Heart right ventricle (tissue), 16 donors: Measurements from ENCODE around the gene KIR3DL3. TPM values are rescaled to one million over a fixed set of nuclear protein-coding genes. Genes with fewer than 3 reads are reported as not detected.
A peak's percentile ranks its signal among the peaks of the same experiment; 100 is the strongest.
"Not testable (repeated sequence)": the region's sequence is repeated elsewhere in the genome, so short reads cannot be mapped to it uniquely, and the experiment has no call there.

ENCODE experiments used
- ATAC-seq, 8 donors: fragments of 200-7000 bp; cut with Tn5 transposase; one replicate each; pipeline ENCODE4 v1.9.1; 2020; ENCODE audit warnings: mild to moderate bottlenecking in 8 of 8, moderate library complexity in 8 of 8, moderate number of reproducible peaks in 1 of 8
- DNase-seq, 2 donors: peaks; one replicate each; pipeline ENCODE4 v3.0.0-alpha.2; 2020
- H3K27ac ChIP-seq, 10 donors: fragments of 200-600 bp; sonication (generic) in 2 of 10; one replicate each; pipeline versions ENCODE4 v1.5.0 to v1.8.0; 2020 to 2022; ENCODE audit warnings: mild to moderate bottlenecking in 3 of 10
- H3K27me3 ChIP-seq, 7 donors: fragments of 200-600 bp; one replicate each; pipeline ENCODE4 v1.8.0; 2021 to 2022; ENCODE audit warnings: mild to moderate bottlenecking in 2 of 7
- H3K36me3 ChIP-seq, 9 donors: fragments of 200-600 bp; sonication (generic) in 1 of 9; one replicate each; pipeline versions ENCODE4 v1.5.0 to v1.8.0; 2020 to 2022; ENCODE audit warnings: mild to moderate bottlenecking in 2 of 9
- H3K4me1 ChIP-seq, 9 donors: fragments of 200-600 bp; sonication (generic) in 1 of 9; one replicate each; pipeline versions ENCODE4 v1.5.0 to v1.8.0; 2020 to 2022; ENCODE audit warnings: mild to moderate bottlenecking in 4 of 9
- H3K4me3 ChIP-seq, 10 donors: fragments of 200-600 bp; sonication (generic) in 2 of 10; one replicate each; pipeline versions ENCODE4 v1.5.0 to v1.8.0; 2020 to 2022; ENCODE audit warnings: mild to moderate bottlenecking in 7 of 10, moderate library complexity in 2 of 10
- H3K9me3 ChIP-seq, 11 donors: fragments of 200-600 bp in 10 of 11; sonication (generic) in 2 of 11; one replicate each; pipeline versions ENCODE4 v1.5.0 to v1.8.0; 2013 to 2022; ENCODE audit warnings: mild to moderate bottlenecking in 2 of 11, control low read depth in 1 of 11, moderate library complexity in 1 of 11
- WGBS, 2 donors: extraction: QIAGEN DNeasy Blood & Tissue Kit; methylation state at CpG; one replicate each; pipeline ENCODE4 v1.1.7; 2013; ENCODE audit warnings: inconsistent platforms in 1 of 2; 5-methylcytosine and 5-hydroxymethylcytosine counted together
- intact Hi-C, 10 donors: fragments of 100-400 bp; cut with DNase I; formaldehyde crosslinking; loops; one replicate each; pipeline versions ENCODE4 v1.11.1 to v1.14.2; 2022
- long read RNA-seq, 3 donors: library from polyadenylated mRNA; unstranded; transcript quantifications; one replicate each; pipeline ENCODE4 v2.0.0, GENCODE V29; 2020 to 2021
- polyA plus RNA-seq, 2 donors: library from polyadenylated mRNA; stranded (reverse); fragments of 200-250 nt; gene quantifications; one replicate each; pipeline ENCODE4 v1.2.3, GENCODE V29; 2013
- total RNA-seq, 10 donors: library from RNA; stranded (reverse); fragmentation: NEBNext Ultra II Directional in 3 of 10; extraction: Animal tissue kit (Norgen Biotek cat#: 25700) in 3 of 10; gene quantifications; one replicate each; pipeline versions ENCODE4 v1.2.1 to v1.2.4, GENCODE V29; 2021 to 2023
- TF ChIP-seq, protein P1 (sequence below), 9 donors: fragments of 200-600 bp; sonication (generic) in 2 of 9; IDR thresholded peaks; one replicate each; pipeline versions ENCODE4 v1.5.0 to v1.8.0; 2021 to 2022; ENCODE audit warnings: antibody characterized with exemption in 9 of 9, mild to moderate bottlenecking in 5 of 9, moderate library complexity in 1 of 9
- donor health status: Arrhythmogenic right ventricular cardiomyopathy.
- donor health status: ischemic (EF 13 %, LVEDD 7.1; RV severe dilation, severe dysfunction).
- donor health status: healthy with polysubstance abuse.
- donor health status: DM: no; HTN: yes; CAD: no.
- donor health status: DM: no; HTN: no; CAD: no.
- donor health status: ischemic (EF 25% LVEDD 6.9; RV normal size, moderate dysfunction).
- donor health status: ischemic (EF 25% LVEDD 5.7; RV mildly dilated, moderate dysfunction).
- donor health status: healthy.
- donor health status: DM: yes; HTN: yes; CAD: no.
- donor health status: Ischemic cardiomyopathy.
- donor health status: ischemic (EF 35%, LVEDD 5.7; RV mildly dilated, moderate dysfunction).
- donor health status: nonischemic (EF 11% LVEDD 7.7; RV severe dilation, severe dysfunction).
- donor health status: DM: yes; HTN: yes; CAD: no.
- donor health status: PGD.
- donor health status: ischemic (EF 29% LVEDD 5.4; RV normal size, mild dysfunction).
- donor health status: nonischemic (EF 23%, LVEDD 6.1; RV moderate dilation, normal function).

Gene KIR3DL3
- not detected for total RNA-seq
- not detected for polyA plus RNA-seq
- long read RNA-seq, donor 1, result 0 reads
- long read RNA-seq, donor 2, result 0 reads
- long read RNA-seq, donor 3, result 0 reads

DNA sequence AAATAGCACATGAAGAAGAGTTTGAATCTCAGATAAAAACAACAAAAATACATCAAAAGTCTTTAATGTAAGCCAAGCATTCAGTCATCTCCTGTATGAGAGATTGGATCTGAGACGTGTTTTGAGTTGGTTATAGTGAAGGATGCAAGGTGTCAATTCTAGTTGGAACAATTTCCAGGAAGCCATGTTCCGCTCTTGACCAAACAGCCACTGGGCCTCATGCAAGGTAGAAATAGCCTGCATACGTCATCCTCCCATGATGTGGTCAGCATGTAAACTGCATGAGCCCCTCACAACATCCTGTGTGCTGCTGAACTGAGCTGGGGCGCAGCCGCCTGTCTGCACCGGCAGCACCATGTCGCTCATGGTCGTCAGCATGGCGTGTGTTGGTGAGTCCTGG lies at the start of gene KIR3DL3:
Gene KIR3DL3, plus strand, starts transcription at position 301 of the 400 bp plus-strand sequence. Its CDS starts 55 bp downstream, at position 356.
- 82 to 85% methylated on average over 9 of the region's 9 CpGs for WGBS, 2 donors
- Histone ChIP-seq H3K36me3 (no peaks in the 10 kb centered on the region), H3K27ac (no peak within 1 kb of the TSS), H3K9me3 (peaks cover 0 to 46% (median 31%) of the 10 kb centered on the region in 11 donors), H3K27me3 (peaks cover 0 to 5% (median 0%) of the 10 kb centered on the region in 7 donors), H3K4me1 (no peaks in the 10 kb centered on the region), H3K4me3 (no peak within 1 kb of the TSS)
- TF ChIP-seq, protein P1, sequence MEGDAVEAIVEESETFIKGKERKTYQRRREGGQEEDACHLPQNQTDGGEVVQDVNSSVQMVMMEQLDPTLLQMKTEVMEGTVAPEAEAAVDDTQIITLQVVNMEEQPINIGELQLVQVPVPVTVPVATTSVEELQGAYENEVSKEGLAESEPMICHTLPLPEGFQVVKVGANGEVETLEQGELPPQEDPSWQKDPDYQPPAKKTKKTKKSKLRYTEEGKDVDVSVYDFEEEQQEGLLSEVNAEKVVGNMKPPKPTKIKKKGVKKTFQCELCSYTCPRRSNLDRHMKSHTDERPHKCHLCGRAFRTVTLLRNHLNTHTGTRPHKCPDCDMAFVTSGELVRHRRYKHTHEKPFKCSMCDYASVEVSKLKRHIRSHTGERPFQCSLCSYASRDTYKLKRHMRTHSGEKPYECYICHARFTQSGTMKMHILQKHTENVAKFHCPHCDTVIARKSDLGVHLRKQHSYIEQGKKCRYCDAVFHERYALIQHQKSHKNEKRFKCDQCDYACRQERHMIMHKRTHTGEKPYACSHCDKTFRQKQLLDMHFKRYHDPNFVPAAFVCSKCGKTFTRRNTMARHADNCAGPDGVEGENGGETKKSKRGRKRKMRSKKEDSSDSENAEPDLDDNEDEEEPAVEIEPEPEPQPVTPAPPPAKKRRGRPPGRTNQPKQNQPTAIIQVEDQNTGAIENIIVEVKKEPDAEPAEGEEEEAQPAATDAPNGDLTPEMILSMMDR (IDR thresholded peaks at IDR 0.05), result no peak
- no peak for ATAC-seq
- intact Hi-C loops, result no loop called here
- DNase-seq, result no peak

DNA sequence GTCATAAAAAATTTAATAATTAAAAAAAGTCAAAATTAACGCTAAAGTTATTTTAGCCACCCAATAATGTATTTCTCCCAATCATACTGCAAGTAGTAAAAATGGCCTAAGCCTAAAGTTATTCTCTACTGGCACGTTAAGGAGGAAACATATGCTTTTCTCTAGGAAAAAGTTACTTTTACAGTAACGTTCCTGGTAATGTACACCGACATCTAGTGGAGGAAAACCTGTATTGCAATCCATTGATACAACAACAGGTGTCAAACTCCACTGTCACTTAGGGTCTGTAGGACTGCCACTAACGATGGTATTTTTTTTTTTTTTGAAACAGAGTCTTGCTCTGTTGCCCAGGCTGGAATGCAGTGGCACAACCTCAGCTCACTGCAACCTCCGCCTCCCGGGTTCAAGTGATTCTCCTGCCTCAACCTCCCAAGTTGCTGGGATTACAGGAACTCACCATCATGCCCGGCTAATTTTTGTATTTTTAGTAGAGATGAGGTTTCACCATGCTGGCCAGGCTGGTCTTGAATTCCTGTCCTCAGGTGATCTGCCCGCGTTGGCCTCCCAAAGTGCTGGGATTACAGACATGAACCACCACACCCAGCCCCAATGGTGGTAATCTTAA lies 47.9 kb upstream of the KIR3DL3 start:
- DNase-seq, result peak in 1 of 2 donors; percentile 20
- not testable (repeated sequence) for H3K4me3 ChIP-seq, H3K9me3 ChIP-seq, H3K27ac ChIP-seq, ATAC-seq, H3K36me3 ChIP-seq, H3K4me1 ChIP-seq
- TF ChIP-seq, protein P1 (IDR thresholded peaks at IDR 0.05), result peak; percentile 67 to 92 (median 86)
- peaks cover 0 to 52% (median 16%) of the 10 kb centered on the region in 7 donors for H3K27me3 ChIP-seq
- WGBS, 2 donors, result 24 to 27% methylated on average over 10 of the region's 10 CpGs
- intact Hi-C loops, result loop anchor here in 6 of 10 donors (5.0 to 10.0 kb wide), 2 partner anchors 192 to 194 kb away; no protein-coding TSS in a partner anchor

DNA sequence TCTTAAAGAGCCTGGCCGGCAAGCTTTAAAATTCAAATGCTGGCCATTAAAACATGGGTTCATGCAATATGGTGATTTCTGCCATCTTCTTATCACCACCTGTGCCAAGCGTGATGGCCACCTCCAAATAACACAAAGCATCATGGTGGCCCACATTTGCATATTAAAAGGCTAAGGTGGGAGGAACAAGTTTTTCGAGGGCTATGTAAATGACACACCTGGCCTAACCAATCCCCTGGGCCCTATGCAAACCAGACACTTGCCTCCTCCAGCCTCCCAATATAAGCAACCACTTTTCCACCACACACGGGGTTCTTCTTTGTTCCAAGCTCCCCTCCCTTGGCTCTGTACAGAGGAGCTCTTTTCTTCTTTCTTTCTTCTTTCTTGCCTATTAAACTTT lies 47.0 kb upstream of the KIR3DL3 start:
- ATAC-seq (no peak), DNase-seq (no peak)
- Histone ChIP-seq H3K4me3 (no peak overlapping the region), H3K27ac (no peak overlapping the region), H3K4me1 (peaks cover 0 to 5% (median 0%) of the 10 kb centered on the region in 9 donors), H3K9me3 (no peaks in the 10 kb centered on the region), H3K36me3 (no peaks in the 10 kb centered on the region), H3K27me3 (peaks cover 0 to 49% (median 13%) of the 10 kb centered on the region in 7 donors)
- intact Hi-C loops, result loop anchor here in 6 of 10 donors (5.0 to 10.0 kb wide), 2 partner anchors 192 to 195 kb away; no protein-coding TSS in a partner anchor
- WGBS, 2 donors, result 61 to 68% methylated on average over 4 of the region's 4 CpGs
- TF ChIP-seq, protein P1 (IDR thresholded peaks at IDR 0.05), result no peak

DNA sequence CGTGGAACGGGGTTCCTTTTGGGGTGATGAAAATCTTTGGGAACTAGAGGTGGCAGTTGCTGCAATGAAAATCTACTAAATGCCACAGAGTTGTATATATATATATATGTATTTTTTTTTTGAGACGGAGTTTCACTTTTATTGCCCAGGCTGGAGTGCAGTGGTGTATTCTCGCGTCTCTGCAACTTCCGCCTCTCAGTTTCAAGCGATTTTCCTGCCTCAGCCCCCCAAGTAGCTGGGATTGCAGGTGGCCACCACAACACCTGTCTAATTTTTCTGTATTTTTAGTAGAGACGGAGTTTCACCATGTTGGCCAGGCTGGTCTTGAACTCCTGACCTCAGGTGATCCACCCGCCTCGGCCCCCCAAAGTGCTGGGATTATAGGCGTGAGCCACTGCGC lies 42.6 kb upstream of the KIR3DL3 start:
- peaks cover 0 to 45% (median 19%) of the 10 kb centered on the region in 7 donors for H3K27me3 ChIP-seq
- WGBS, 2 donors, result 77 to 81% methylated on average over 12 of the region's 12 CpGs
- ATAC-seq, H3K4me3 ChIP-seq, H3K36me3 ChIP-seq, H3K9me3 ChIP-seq, H3K27ac ChIP-seq, intact Hi-C loops, H3K4me1 ChIP-seq, DNase-seq: not testable (repeated sequence)
